GM19099 (cell line): ENCODE results near the gene APC2.

Source experiments
- POLR2A ChIP-seq: IDR thresholded peaks from 3 replicates; pipeline ENCODE4 v1.6.1; 2011; ENCODE audit warnings: low read depth; ENCODE audit not compliant: insufficient read length; ENCODE audit errors: extremely low read depth

The APC2 gene

GRCh38 chr19:1487576-1488281 lies 37.8 kb downstream of the APC2 start:
- TF ChIP-seq POLR2A: no peak

- no peak for TF ChIP-seq POLR2A
Observed at GRCh38 chr19:1488282-1488601, 38.3 kb downstream of the APC2 start.

- TF ChIP-seq POLR2A: peak; percentile 38
Observed at GRCh38 chr19:1489463-1490310, 39.8 kb downstream of the APC2 start.

GRCh38 chr19:1490311-1491113 lies 40.6 kb downstream of the APC2 start, which contains the start of gene PCSK4:
Gene PCSK4 (minus strand): TSS chr19:1490350. CDS start chr19:1490346, 4 bp downstream.
- no peak for TF ChIP-seq POLR2A

GRCh38 chr19:1491114-1491848 lies 41.4 kb downstream of the APC2 start, which contains the start of gene REEP6:
Gene REEP6 (plus strand): TSS chr19:1491181. CDS start chr19:1491270, 89 bp downstream.
- no peak for TF ChIP-seq POLR2A

GRCh38 chr19:1491849-1492170 lies 41.9 kb downstream of the APC2 start:
- TF ChIP-seq POLR2A: no peak

- TF ChIP-seq POLR2A: no peak
Observed at GRCh38 chr19:1492474-1493006, 42.6 kb downstream of the APC2 start.

- no peak for TF ChIP-seq POLR2A
Observed at GRCh38 chr19:1494115-1494815, 44.3 kb downstream of the APC2 start.

- TF ChIP-seq POLR2A: no peak
Observed at GRCh38 chr19:1495051-1495798, 45.3 kb downstream of the APC2 start.

GRCh38 chr19:1495799-1496713 lies 46.1 kb downstream of the APC2 start:
- TF ChIP-seq POLR2A: no peak

- TF ChIP-seq POLR2A: no peak
Observed at GRCh38 chr19:1496714-1497577, 47.0 kb downstream of the APC2 start.
